CD4-positive, alpha-beta T cell (primary cell): Measurements from ENCODE around the gene YPEL1. TPM values are rescaled to one million over a fixed set of nuclear protein-coding genes. Genes with fewer than 3 reads are reported as not detected.

ENCODE experiments used
- ATAC-seq: fragments of 200-7000 bp; cut with Tn5 transposase; one replicate; pipeline ENCODE4 v1.10.0; 2022; ENCODE audit warnings: mild to moderate bottlenecking; ENCODE audit not compliant: poor library complexity
- CTCF ChIA-PET: fragments of 350-600 bp; sonication (Branson Sonifier 250); formaldehyde crosslinking; loops from one replicate; lab custom pipeline; 2021; ENCODE audit warnings: antibody characterized with exemption, inconsistent platforms; lab: Charles Lee
- POLR2A ChIA-PET: fragments of 350-600 bp; sonication (Branson Sonifier 250); formaldehyde crosslinking; loops from one replicate; lab custom pipeline; 2021; ENCODE audit warnings: antibody characterized with exemption, inconsistent platforms; lab: Charles Lee
- DNase-seq, 14 experiments: peaks; one replicate each; pipeline ENCODE4 v3.0.0-alpha.2; 2013 to 2020; ENCODE audit warnings: mixed read lengths in 2 of 14
- H3K27ac ChIP-seq, 2 donors: one replicate each; pipeline versions ENCODE4 v1.5.1 to v1.7.0; 2013; ENCODE audit warnings: low read length in 2 of 2, low read depth in 1 of 2, mild to moderate bottlenecking in 1 of 2
- H3K27me3 ChIP-seq, 2 experiments: 1 replicate in 1 of 2; 2 replicates in 1 of 2; pipeline versions ENCODE4 v1.6.1 to v1.7.0; 2013; ENCODE audit warnings: low read length in 2 of 2, control low read depth in 1 of 2, mild to moderate bottlenecking in 1 of 2, moderate library complexity in 1 of 2; ENCODE audit not compliant: insufficient read depth in 2 of 2, control insufficient read depth in 1 of 2
- H3K36me3 ChIP-seq: one replicate; pipeline ENCODE4 v1.6.1; 2013; ENCODE audit warnings: low read length, control low read depth; ENCODE audit not compliant: insufficient read depth
- H3K4me1 ChIP-seq: one replicate; pipeline ENCODE4 v1.6.1; 2013; ENCODE audit warnings: low read length, control low read depth; ENCODE audit not compliant: insufficient read depth
- H3K4me3 ChIP-seq: one replicate; pipeline ENCODE4 v1.5.1; 2013; ENCODE audit warnings: mild to moderate bottlenecking, low read length, moderate library complexity
- H3K9me3 ChIP-seq, 2 experiments: 1 replicate in 1 of 2; 2 replicates in 1 of 2; pipeline versions ENCODE4 v1.6.1 to v1.7.0; 2013; ENCODE audit warnings: low read length in 2 of 2, mild to moderate bottlenecking in 2 of 2, control low read depth in 1 of 2, moderate library complexity in 1 of 2; ENCODE audit not compliant: control insufficient read depth in 1 of 2, insufficient read depth in 1 of 2
- H3K27ac Mint-ChIP-seq: one replicate; pipeline ENCODE4 v1.8.0; 2020; ENCODE audit warnings: mixed read lengths
- H3K27me3 Mint-ChIP-seq: one replicate; pipeline ENCODE4 v1.8.0; 2021; ENCODE audit warnings: mixed read lengths
- H3K36me3 Mint-ChIP-seq: one replicate; pipeline ENCODE4 v1.8.0; 2021; ENCODE audit warnings: low read depth, mixed read lengths
- H3K4me1 Mint-ChIP-seq: one replicate; pipeline ENCODE4 v1.8.0; 2021; ENCODE audit warnings: low read depth, mixed read lengths
- H3K4me3 Mint-ChIP-seq: one replicate; pipeline ENCODE4 v1.8.0; 2020; ENCODE audit warnings: mild to moderate bottlenecking, mixed read lengths
- H3K9me3 Mint-ChIP-seq: one replicate; pipeline ENCODE4 v1.8.0; 2020; ENCODE audit warnings: mixed read lengths
- CTCF ChIP-seq: fragments of 200-600 bp; IDR thresholded peaks from one replicate; pipeline ENCODE4 v1.8.0; 2022; ENCODE audit warnings: antibody characterized with exemption, mild to moderate bottlenecking
- intact Hi-C, 2 experiments: fragments of 100-400 bp; cut with DNase I in 1 of 2; cut with micrococcal nuclease in 1 of 2; formaldehyde crosslinking; loops; one replicate each; pipeline versions ENCODE4 v1.15.1 to v1.9.0; 2023 to 2025; cut with DNase I, micrococcal nuclease
- total RNA-seq, 174 experiments: library from RNA in 2 of 174; stranded (reverse) in 2 of 174; gene quantifications; one replicate each; pipeline ENCODE4 v1.2.3 and lab custom pipeline; 2021 to 2026

Gene YPEL1
- total RNA-seq, 2 experiments from 2014 or later: 2.3 to 2.6 TPM

- no peaks in the 10 kb centered on the region for H3K36me3 Mint-ChIP-seq
- H3K27me3 Mint-ChIP-seq: no peaks in the 10 kb centered on the region
- no peak overlapping the region for H3K27ac Mint-ChIP-seq
- no peaks in the 10 kb centered on the region for H3K27me3 ChIP-seq
- ATAC-seq (no peak), DNase-seq (no peak)
- H3K9me3 Mint-ChIP-seq: no peaks in the 10 kb centered on the region
- intact Hi-C loops: no loop called here
- H3K4me3 Mint-ChIP-seq: no peak overlapping the region
- H3K4me3 ChIP-seq: no peak overlapping the region
- H3K4me1 ChIP-seq: no peaks in the 10 kb centered on the region
- no peaks in the 10 kb centered on the region for H3K9me3 ChIP-seq
- H3K36me3 ChIP-seq: no peaks in the 10 kb centered on the region
- no peaks in the 10 kb centered on the region for H3K4me1 Mint-ChIP-seq
- POLR2A ChIA-PET: no interaction called here
- CTCF ChIA-PET: no interaction called here
- H3K27ac ChIP-seq: no peak overlapping the region
- TF ChIP-seq CTCF: no peak
These were observed 6.2 kb upstream of the YPEL1 start for GRCh38 chr22:21741790-21742189.

- Mint-ChIP-seq H3K9me3 (no peaks in the 10 kb centered on the region), H3K4me1 (no peaks in the 10 kb centered on the region), H3K27me3 (no peaks in the 10 kb centered on the region), H3K27ac (no peak overlapping the region), H3K4me3 (no peak overlapping the region), H3K36me3 (no peaks in the 10 kb centered on the region)
- no peak for DNase-seq
- H3K36me3 ChIP-seq: no peaks in the 10 kb centered on the region
- H3K4me3 ChIP-seq: no peak overlapping the region
- CTCF ChIA-PET: no interaction called here
- H3K27me3 ChIP-seq: no peaks in the 10 kb centered on the region
- H3K4me1 ChIP-seq: peaks cover 4% of the 10 kb centered on the region
- H3K27ac ChIP-seq: no peak overlapping the region
- no peak for ATAC-seq
- no peaks in the 10 kb centered on the region for H3K9me3 ChIP-seq
- POLR2A ChIA-PET: no interaction called here
- intact Hi-C loops: no loop called here
- TF ChIP-seq CTCF: no peak
These were observed 5.5 kb upstream of the YPEL1 start for GRCh38 chr22:21741059-21741458.

- ATAC-seq (no peak), DNase-seq (no peak)
- Mint-ChIP-seq H3K36me3 (no peaks in the 10 kb centered on the region), H3K27ac (peak overlapping the region; percentile 49), H3K9me3 (no peaks in the 10 kb centered on the region), H3K4me3 (no peak overlapping the region), H3K27me3 (no peaks in the 10 kb centered on the region), H3K4me1 (peaks cover 4% of the 10 kb centered on the region)
- intact Hi-C loops: no loop called here
- Histone ChIP-seq H3K27me3 (no peaks in the 10 kb centered on the region), H3K27ac (no peak overlapping the region), H3K9me3 (no peaks in the 10 kb centered on the region), H3K4me1 (peaks cover 8% of the 10 kb centered on the region), H3K4me3 (no peak overlapping the region), H3K36me3 (no peaks in the 10 kb centered on the region)
- CTCF ChIA-PET: no interaction called here
- POLR2A ChIA-PET: no interaction called here
- no peak for TF ChIP-seq CTCF
These were observed 4.3 kb upstream of the YPEL1 start for GRCh38 chr22:21739828-21740377.
